ENCODE results near the gene PTK7.

Gene PTK7

GRCh38 chr6:43144879-43145278 is 68.8 kb downstream of the PTK7 start:
- DNase-seq (ENCODE audit: low spot score), result no peak
- TF ChIP-seq CTCF (IDR thresholded peaks at IDR 0.05; ENCODE audit: extremely low read depth, missing control alignments), result no peak

DNA sequence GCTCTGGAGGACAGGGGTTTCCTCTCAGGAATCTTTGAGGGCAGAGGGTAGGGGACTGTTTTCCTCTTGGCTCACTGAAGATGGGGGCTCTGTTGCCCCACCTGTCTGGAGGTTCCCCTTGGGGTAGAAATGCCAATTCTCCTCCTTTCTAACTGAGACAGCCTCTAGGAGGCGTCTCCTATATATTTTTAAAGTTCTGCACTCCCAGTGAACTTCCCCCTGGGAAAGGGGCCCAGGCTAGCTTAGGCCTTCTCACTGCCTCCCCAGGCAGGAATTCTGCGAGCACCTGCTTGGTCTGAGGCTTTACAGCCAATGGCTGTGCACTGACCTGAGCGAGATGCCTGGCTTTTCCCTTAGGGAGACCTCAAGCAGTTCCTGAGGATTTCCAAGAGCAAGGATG is 70.1 kb downstream of the PTK7 start:
- TF ChIP-seq CTCF (IDR thresholded peaks at IDR 0.05; ENCODE audit: extremely low read depth, missing control alignments), result no peak
- no peak for DNase-seq (ENCODE audit: low spot score)

DNA sequence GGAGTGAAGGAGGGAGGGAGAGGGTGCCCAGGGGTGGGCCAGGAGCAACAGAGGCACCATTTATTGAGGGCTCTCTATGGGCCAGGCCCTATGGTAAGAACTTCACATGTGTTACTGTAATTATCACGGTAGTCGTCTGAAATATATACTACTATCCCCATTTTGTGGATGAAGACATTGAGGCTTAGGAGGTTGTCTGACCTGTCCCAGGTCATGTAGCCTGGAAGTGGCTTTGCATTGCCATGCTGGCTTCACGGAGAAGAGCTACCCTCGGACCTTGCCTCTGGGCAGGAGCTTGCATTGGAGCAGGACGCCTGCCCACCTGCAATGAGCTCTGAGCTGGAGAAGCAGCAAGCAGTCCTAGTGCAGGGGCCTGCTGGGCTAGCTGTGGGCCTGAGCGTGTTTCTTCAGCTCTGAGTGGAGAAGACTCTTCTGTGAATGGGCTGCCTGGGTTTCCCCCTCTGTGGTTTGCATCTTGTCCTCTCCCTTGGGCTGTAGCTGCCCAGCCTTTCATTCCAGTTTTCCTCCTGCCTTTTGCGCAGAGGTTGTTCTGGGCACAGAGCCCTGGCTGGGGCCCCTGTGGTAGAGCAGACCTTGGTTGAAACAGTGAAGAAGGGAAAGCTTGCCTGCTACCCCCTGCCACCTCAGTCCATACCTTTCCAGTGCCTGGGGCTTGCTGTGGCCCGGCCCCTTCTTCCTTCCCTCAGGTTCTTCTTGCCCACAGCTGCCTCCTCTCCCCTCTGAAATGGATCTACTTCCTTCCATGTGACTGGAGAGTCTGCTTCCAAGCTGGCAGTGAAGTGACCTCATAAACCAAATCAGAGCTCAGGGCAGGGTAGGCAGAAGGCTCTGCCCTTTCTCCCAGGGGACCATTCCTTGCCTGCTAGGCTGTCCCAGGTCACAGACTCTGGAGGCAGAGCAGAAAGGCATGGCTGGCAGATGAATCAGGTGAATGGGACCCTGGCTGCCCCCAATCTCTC is 70.9 kb downstream of the PTK7 start:
- no peak for TF ChIP-seq CTCF (IDR thresholded peaks at IDR 0.05; ENCODE audit: extremely low read depth, missing control alignments)
- no peak for DNase-seq (ENCODE audit: low spot score)

GRCh38 chr6:43147691-43148477 is 71.8 kb downstream of the PTK7 start:
- TF ChIP-seq CTCF (IDR thresholded peaks at IDR 0.05; ENCODE audit: extremely low read depth, missing control alignments), result no peak
- DNase-seq (ENCODE audit: low spot score), result no peak

GRCh38 chr6:43149265-43149664 is 73.2 kb downstream of the PTK7 start:
- TF ChIP-seq CTCF (IDR thresholded peaks at IDR 0.05; ENCODE audit: extremely low read depth, missing control alignments), result no peak

GRCh38 chr6:43150051-43150751 is 74.1 kb downstream of the PTK7 start:
- DNase-seq (ENCODE audit: low spot score), result no peak
- no peak for TF ChIP-seq CTCF (IDR thresholded peaks at IDR 0.05; ENCODE audit: extremely low read depth, missing control alignments)

More at GRCh38 chr6:43149265-43149664, 73.2 kb downstream of the PTK7 start:
- DNase-seq (ENCODE audit: low spot score), result no peak
